GM12873 (cell line): ENCODE data around the gene LRRC46.

Source experiments
- CTCF ChIP-seq: IDR thresholded peaks from 2 replicates; pipeline ENCODE4 v1.5.1; 2012; ENCODE audit warnings: low read depth, mild to moderate bottlenecking, moderate library complexity, low read length, control low read depth; ENCODE audit not compliant: insufficient read depth; ENCODE audit errors: missing control alignments

Gene LRRC46

GRCh38 chr17:47821031-47821423 lies 10.4 kb upstream of the LRRC46 start:
- TF ChIP-seq CTCF = no peak

- peak; percentile 7 for TF ChIP-seq CTCF
These were observed 9.8 kb upstream of the LRRC46 start, which contains the start of gene OSBPL7 for GRCh38 chr17:47821424-47822391. OSBPL7 (minus strand) TSS chr17:47821794; CDS start chr17:47820278, 1,516 bp downstream.

GRCh38 chr17:47822785-47823184 lies 8.7 kb upstream of the LRRC46 start:
- TF ChIP-seq CTCF = no peak

GRCh38 chr17:47823519-47823918 lies 8.0 kb upstream of the LRRC46 start:
- no peak for TF ChIP-seq CTCF

GRCh38 chr17:47829870-47830269 lies 1.6 kb upstream of the LRRC46 start:
- no peak for TF ChIP-seq CTCF

- no peak for TF ChIP-seq CTCF
These were observed 971 bp upstream of the LRRC46 start for GRCh38 chr17:47830396-47831002.

- TF ChIP-seq CTCF = no peak
These were observed 461 bp downstream of the LRRC46 start for GRCh38 chr17:47831934-47832327.
